NCI-H2029 (cell line): ENCODE measurements around the gene PALD1.
"Not testable (repeated sequence)": the region's sequence is repeated elsewhere in the genome, so short reads cannot be mapped to it uniquely, and the experiment has no call there.

Source experiments
- DNase-seq: peaks from one replicate; lab custom pipeline; 2025; lab: John Stamatoyannopoulos, UW

PALD1 gene

DNA sequence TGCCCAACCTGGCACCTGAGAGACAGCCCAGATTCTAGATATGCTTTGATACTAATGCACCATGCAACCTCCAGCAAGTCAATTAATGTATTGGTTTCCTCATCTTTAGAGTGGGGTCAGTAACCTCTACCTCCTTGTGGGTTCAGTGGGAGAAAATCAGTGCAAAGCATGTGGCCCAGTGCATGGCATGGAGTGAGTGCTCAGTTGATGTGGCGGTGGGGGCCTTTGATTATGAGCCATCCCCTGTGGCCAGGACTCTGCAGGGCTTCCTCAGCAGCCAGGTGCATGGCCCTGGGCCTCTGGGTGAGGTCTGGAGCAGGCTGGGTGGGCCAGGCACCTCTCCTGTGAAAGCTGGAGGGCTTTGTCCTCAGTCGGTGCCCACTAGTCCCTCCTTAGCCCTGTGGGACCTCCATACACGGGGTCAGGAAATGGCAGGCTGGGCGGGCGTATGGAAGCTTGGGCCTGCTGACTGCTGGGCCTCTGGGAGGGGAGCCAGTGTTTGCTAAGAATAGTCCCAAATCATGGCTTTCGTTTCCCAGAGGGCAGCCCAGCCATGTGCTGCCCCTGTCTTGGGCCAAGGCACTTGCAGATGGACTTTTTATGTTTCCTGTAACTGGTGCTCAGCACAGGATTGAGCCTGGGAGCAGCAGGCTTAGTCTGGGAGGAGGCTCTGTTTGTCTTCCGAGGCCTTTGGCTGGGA lies 3.4 kb downstream of the PALD1 start:
- no peak for DNase-seq

DNA sequence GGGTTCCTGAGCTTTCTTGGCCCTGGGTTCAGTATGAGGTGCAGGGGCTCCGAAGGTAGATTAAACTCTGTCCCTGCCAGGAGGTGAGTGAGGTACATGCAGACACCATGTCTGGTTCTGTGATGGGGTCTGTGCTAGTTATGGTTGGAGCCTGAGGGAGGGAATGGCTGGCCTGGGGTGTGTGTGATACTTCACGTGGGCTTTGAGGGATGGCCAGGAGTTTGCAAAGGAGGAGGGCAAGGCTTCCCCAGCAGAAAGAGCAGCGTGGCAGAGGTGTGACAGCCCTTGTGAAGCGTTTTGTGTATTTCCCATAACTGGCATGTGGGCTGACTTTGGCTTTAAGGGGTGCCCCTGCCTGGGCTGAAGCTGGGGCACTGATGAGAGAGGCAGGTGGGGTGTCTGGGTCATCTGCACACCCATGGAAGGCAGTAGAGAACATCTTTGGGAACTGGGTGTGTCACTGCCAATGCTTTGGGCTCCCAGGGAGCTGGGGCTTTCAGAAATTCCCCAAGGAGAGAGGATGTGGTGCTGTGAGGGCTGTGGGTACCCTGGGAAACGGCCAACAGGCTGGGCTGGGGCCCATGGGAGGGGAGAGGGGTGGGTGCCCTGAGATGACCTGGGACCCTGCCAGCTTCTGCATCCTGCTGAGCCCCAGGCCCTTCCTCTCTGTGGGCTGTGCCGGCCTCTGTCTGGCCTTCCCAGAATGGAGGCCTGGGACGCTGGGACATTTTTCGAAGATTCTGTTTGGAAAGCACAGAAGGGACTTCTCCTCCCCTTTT lies 4.6 kb downstream of the PALD1 start:
- DNase-seq = no peak

DNA sequence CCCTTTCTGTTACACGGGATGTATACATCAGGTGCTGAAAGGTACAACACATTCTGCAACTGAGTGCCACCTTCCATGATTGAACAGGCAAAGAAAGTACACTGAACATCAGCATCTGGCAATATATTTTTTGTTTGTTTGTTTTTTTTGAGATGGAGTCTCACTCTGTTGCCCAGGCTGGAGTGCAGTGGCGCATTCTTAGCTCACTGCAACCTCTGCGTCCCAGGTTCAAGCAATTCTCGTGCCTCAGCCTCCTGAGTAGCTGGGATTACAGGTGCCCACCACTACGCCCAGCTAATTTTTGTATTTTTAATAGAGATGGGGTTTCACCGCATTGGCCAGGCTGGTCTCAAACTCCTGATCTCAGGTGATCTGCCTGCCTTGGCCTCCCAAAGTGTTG lies 5.3 kb downstream of the PALD1 start:
- DNase-seq = not testable (repeated sequence)

DNA sequence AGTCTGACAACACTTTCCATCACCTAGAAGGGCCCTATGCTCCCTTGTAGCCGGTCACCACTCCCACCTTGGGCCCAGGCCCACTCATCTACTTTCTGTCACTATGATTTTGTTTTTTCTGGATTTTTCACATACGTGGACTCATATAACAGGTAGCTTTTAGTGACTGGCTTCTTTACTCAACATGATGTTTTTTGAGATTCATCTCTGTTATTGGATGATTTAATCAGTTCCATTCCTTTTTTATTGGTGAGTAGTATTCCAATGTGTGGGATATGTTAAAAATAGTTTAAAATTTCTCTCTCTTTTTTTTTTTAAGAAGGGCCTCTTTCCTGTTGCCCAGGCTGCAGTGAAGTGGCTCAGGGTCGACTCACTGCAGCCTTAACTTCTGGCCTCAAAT lies 9.3 kb downstream of the PALD1 start:
- no peak for DNase-seq

DNA sequence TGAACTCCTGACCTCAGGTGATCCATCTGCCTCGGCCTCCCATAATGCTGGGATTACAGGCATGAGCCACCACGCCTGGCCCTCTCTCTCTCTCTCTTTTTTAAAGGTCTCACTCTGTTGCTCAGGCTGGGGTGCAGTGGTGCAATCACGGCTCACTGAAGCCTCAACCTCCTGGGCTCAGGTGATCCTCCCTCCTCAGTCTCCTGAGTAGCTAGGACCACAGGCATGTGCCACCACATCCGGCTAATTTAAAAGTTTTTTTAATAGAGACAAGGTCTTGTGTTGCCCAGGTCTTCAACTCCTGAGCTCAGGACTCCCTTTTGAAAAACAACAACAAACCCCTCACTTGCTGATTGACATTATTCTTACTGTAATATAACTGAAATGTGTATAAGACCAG lies 11.6 kb downstream of the PALD1 start:
- DNase-seq = no peak

DNA sequence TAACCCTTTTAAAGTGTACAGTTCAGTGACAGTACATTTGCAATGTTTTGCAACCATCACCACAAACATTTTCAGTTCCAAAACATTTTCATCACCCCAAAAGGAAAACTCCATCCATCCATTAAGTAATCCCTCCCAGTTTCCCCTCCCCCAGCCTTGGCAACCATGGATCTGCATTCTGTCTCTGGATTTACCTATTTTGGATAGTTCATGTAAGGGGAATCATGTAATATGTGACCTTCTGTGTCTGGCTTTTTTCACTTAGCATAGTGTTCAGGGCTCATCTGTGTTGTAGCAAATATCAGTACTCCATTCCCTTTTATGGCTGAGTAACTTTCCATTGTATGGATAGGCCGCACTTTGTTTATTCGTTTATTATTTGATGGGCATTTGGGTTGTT lies 13.0 kb downstream of the PALD1 start:
- DNase-seq = no peak

DNA sequence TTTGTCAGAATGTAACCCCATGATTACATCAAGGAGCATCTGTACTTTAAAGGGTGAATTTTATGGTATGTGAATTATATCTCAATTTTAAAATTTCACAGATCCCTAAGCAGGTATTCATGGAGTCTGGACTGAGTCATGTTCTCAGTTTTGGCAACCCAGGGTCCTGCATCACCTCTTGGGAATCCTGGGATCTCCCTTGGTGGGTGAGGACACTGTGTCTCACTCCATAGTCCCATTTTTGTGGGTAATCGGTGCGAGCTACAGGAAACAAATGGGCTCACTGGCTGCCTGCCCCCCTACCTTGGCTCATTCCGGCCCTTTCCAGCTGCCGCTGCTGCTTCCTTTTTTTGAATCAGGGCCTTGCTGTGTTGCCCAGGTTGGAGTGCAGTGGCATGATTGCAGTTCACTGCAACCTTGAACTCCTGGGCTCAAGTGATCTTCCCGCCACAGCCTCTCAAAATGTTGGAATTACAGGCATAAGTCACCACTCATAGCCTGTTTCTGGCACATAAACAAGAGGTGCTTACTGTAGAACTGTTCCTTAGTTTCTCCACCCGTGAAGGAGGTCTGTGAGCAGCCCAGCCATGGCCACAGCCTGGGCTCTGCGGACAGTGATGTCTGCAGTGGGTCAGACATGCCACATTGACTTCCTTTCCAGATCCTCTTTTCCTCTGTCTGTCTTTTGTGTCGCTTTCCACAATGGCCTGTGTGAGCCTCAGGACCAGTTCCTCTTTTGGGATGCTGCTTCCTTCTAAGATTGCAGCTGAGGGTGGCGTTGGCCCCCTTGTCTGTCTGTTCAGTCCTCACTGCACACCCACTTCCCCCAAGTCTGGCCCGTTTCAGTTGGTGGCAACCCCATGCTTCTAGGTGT lies 14.5 kb downstream of the PALD1 start:
- DNase-seq = no peak

DNA sequence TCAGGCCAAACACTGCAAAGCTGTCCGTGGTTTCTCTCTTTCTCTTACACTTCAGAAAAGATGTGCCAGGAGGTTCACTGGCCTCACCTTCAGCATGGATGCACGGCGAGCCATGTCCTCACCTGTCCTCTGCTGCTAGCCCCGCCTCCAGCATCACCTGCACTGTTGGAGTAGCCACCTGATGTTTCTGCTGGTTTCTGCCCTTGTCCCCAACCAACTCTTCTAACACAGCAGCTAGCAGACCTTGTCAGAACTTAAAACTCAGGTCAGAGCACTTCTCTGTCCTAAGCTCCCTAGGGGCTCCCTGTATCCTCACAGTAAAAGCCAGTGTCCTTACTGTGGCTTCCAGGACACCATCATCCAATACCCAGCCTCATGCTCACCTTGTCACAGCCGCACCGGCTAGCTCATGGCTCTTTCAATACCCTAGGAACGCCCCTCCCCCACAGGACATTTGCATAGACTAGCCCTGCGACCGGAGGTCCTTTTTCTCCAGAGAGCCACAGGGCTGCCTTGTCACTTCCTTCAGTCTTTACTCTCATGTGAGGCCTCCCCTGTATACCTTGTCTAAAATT lies 15.2 kb downstream of the PALD1 start:
- DNase-seq = no peak

DNA sequence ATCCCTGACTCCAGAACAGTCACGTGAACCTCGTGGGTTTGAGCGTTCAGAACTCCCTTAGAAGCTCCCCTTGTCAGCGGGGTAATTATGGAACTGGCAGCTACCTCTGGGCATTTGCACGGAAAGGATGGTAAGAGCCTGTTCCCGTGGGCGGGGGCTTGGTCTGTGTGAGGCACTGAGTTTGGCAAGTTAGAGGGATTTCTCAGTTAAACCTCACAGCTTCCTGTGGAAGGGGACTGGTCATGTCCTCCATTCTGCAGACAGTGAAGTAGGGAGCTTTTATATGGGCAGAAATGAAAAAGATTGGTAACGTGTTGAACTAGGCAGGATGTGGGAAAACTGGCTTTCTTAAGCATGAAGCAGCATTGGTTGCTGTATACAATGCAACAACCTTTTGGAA lies 16.0 kb downstream of the PALD1 start:
- no peak for DNase-seq

DNA sequence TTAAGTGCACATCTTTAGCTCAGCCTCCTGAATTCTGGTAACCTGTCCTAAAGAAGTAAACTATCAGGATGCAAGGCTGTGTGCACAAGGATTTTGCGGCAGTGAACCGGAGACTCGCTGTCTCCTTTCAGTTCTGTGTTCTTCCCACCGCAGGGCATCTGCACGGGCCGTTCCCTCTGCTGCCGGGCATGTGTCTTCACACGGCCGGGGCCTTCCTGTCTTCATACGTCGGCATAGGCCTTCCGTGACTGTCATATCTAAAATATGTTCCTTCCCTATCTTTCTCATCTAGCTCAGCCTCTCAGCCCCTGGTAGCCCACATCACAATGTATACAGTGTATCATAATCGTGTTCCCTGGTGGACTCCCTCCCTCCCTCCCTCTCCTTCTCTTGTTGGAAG lies 16.4 kb downstream of the PALD1 start:
- DNase-seq = no peak

DNA sequence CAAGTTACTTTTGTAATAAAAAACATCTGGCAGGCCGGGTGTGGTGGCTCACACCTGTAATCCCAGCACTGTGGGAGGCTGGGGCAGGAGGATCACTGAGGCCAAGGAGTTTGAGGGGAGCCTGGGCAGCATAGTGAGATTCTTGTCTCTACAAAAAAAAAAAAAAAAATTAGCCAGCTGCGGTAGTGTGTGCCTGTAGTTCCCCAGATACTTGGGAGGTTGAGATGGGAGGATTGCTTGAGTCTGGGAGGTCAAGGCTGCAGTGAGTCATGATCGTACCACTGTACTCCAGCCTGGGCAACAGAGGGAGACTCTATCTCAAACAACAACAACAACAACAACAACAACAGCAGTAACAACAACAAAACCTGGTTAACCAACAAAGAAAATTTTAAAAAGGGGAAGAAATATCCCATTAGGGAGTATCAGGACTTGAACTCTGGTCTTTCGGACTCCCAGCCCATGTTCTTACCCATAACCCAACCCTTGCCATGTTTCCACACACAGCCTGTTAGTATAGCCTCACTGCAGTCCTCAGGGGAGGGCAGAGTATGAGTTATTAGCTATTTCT lies 17.2 kb downstream of the PALD1 start:
- no peak for DNase-seq

DNA sequence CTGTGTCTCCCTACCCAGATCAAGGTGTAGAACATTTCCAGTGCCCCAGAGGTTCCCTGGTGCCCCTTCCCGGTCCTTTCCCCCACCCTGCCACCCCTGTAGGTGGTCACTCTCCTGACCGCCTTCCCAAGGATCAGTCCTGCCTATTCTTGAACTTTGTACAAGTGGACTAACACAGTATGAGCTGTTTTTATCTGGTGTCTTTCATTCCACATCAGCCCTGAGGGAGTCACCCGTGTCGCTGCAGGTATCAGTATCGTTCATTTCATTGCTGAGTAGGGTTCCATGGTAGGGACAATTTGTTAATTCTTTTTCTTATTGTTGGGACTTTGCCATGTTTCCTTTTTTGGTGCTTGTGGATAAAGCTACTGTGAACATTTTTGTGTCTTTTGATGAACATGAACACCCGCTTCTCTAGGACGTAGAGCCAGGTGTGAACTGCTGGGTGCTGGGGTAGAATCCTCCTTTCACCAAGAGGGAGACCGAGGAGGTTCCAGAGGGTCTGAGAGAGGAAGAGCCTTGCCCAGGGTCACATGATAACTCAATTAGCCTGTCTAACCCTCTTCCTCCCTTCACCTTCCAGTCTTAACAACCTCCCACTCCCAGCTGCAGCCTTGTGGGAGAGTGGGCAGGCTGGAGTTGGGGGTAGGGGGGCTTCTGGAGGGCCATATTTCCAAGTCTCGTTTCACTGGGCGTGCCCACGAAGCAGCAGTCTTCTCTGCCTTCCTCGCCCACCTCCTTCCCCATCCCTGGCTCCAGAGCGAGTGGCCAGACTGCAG lies 18.0 kb downstream of the PALD1 start:
- no peak for DNase-seq

DNA sequence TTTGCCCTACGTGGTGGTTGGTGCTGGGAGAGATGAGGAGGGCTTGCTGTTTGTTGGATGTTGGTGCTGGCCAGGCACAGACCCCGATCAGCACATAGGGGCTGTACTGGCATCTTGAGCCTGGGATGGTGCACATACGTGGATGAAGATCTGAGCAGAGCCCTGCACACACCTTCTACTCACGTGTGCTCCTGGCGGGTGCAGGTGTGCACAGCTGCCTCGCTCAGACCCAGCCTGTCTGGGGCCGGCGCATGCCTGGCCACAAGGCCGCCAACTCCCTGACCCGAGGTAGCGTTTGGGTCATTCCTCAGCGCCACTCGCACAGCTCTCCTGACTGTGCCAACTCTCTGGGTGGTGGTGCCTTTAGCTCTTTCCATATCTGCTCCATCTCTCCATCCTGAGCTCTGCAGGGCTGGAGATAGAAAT lies 18.6 kb downstream of the PALD1 start:
- DNase-seq = no peak

DNA sequence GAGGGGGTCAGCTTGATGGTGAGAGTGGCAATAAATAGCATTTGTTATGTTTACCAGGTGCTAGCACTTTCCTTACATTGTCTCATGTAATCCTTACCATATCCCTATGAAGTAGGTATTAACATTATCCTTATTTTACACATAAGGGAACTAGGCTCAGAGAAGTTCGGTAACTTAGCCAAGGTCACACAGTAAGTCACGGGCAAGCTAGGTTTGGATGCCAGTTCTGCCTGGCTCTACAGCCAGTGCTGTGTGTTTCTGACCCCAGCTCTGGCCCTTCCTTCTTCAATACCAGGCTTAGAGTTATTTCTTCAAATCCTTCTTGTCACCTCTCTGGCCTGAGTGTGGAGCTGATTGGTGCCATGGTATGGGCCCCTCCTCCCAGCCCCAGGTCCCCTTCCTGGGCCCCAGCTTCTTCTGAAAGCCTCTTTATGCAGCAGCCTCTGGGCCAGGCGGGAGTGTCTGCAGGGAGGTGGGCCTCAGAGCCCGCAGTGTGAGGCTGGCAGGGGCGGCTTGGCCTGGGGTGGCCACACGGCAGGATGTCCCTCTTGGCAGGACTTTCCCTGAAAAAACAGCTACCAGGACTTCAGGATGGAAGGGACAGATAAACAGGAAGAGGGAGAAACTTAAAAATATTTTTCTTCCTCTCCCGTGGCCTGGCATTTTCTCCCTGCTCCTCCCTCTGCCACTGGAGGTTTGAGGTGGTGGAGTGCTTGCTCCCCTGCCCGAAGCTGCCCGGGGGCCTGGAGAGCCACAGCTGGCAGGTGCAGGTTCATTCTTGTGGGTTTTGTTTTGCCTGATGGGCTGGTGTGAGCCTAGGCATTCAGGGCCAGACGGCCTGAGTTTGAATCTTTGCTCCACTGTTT lies 20.6 kb downstream of the PALD1 start:
- no peak for DNase-seq

DNA sequence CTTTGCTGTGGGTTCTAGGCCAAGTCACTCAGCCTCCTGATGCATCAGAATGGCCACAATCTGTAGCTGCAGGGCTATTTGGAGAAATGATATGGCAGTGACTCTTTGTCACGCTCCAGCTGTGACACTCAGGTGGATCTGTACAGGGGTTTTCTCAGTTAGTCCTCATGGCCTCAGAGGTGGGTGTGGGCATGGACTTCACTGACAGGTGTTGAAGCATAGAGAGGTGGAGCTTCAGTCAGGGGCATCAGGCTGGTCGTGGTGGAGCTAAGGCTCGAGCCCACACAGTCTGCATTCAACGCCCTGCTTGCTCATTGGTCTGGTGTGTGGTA lies 21.2 kb downstream of the PALD1 start:
- DNase-seq = no peak

DNA sequence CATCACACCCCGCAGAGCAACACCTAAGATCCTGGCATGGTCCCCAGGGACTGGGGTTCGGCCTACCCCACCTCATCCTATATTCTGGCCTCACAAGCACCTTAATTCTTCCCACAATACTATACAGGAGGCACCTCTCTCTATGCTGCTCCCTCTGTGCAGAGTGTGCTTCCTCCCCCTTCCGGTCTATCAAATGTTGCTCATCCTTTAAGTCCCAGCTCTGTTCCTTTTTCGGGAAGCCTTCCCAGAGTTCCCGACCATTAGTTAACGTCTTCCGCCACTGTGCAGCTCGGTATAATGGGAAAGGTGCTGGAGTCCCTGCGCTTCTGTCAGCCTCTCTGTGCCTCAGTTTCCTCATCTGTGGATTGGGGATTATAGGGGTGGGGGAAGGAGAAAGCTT lies 21.8 kb downstream of the PALD1 start:
- no peak for DNase-seq

DNA sequence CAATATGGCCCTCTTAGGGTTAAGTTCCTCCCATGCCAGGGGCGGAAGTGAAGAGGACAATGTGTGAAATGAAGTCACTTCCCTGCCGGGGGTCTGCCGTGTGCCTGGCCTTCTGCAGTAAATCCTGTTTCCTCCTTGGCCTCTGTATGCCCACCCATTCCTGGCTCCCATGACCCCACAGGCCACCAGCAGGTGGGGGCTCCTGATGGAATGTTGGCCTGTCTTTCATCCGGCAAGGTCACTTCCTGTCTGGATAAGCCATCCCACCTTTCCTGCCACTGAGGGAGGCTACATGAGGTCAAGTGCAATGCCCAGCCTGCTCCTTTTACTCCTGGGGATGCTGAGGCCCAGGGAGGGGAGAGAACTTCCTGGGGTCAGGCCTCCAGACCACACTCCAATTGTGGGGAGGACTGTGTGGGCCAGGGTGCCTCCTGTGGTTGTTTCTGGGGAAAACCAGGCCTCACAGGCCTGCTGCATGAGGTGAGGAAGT lies 22.3 kb downstream of the PALD1 start:
- no peak for DNase-seq

DNA sequence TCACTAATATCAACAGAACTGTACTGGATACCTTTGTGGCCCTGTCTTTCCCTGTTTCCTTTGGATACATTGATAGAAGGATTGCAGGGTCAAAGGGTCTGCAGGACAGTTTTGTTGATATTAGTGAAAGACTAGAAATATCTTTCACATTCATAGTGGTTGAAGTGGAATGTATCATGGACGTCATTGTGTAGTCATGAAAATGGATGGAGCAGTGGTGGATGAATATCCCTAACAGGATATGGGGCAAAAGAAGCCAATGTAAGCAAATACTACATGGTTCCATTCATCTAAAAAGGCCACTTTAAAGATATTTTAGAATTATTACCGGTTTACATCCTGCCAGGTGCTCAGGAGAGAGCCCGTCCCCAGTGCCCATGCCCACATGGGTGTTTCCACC lies 23.8 kb downstream of the PALD1 start:
- DNase-seq = no peak

DNA sequence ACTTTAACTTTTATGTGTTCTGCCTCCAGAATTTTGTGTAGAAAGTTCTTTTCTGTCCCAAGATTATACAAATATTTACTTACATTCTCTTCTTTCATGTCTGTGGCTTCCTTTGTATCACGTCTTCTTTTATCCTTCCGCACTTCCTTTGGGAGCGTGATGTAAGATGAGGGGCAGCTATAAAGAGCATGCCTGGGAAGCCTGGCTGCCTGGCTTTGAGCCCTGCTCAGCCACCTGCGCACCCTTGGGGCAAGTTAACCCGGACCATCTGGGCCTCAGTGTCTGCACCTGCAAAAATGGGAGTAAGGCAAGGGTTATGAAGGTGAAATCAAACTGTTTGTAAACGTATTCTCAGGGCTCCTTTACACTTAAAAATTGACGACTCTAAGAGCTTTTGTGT lies 25.2 kb downstream of the PALD1 start:
- DNase-seq = no peak
